GM23338 (cell line): ENCODE results near the gene MCM9. TPM values are rescaled to one million over a fixed set of nuclear protein-coding genes. Genes with fewer than 3 reads are reported as not detected.
"Not testable (repeated sequence)": the region's sequence is repeated elsewhere in the genome, so short reads cannot be mapped to it uniquely, and the experiment has no call there.

ENCODE experiments used
- ATAC-seq: fragments of 200-7000 bp; cut with Tn5 transposase; 3 replicates; pipeline ENCODE4 v1.9.1; 2020
- DNase-seq: peaks from one replicate; pipeline ENCODE4 v3.0.0-alpha.2; 2015; ENCODE audit warnings: low spot score
- H2AFZ ChIP-seq: fragments of 200-600 bp; sonication (generic); 2 replicates; pipeline ENCODE4 v1.8.0; 2016; ENCODE audit warnings: antibody characterized with exemption, mild to moderate bottlenecking, moderate library complexity
- H3F3A ChIP-seq: fragments of 200-600 bp; sonication (generic); replicated peaks from 2 replicates; pipeline ENCODE4 v1.8.0; 2017; ENCODE audit warnings: antibody characterized with exemption, mixed run types, low read depth
- H3K27ac ChIP-seq: fragments of 200-600 bp; sonication (generic); 2 replicates; pipeline ENCODE4 v1.6.1; 2016; ENCODE audit warnings: low read depth
- H3K27me3 ChIP-seq: fragments of 200-600 bp; sonication (generic); 2 replicates; pipeline ENCODE4 v1.8.0; 2016; ENCODE audit warnings: mild to moderate bottlenecking, mixed run types, moderate library complexity; ENCODE audit not compliant: insufficient read depth
- H3K36me3 ChIP-seq: fragments of 200-600 bp; sonication (generic); 2 replicates; pipeline ENCODE4 v1.8.0; 2016; ENCODE audit warnings: mild to moderate bottlenecking; ENCODE audit not compliant: insufficient read depth
- H3K4me1 ChIP-seq: fragments of 200-600 bp; sonication (generic); 2 replicates; pipeline ENCODE4 v1.8.0; 2016; ENCODE audit warnings: mild to moderate bottlenecking, moderate library complexity; ENCODE audit not compliant: insufficient read depth
- H3K4me2 ChIP-seq: fragments of 200-600 bp; sonication (generic); 2 replicates; pipeline ENCODE4 v1.7.1; 2017; ENCODE audit warnings: mixed run types
- H3K4me3 ChIP-seq: fragments of 200-600 bp; sonication (generic); 2 replicates; pipeline ENCODE4 v1.6.1; 2016; ENCODE audit warnings: mixed run types
- H3K79me2 ChIP-seq: fragments of 200-600 bp; sonication (generic); replicated peaks from 2 replicates; pipeline ENCODE4 v1.8.0; 2017; ENCODE audit warnings: mild to moderate bottlenecking; ENCODE audit not compliant: insufficient read depth
- H3K9me2 ChIP-seq: fragments of 200-600 bp; sonication (generic); 2 replicates; pipeline ENCODE4 v1.8.0; 2017; ENCODE audit not compliant: insufficient read depth
- H4K20me1 ChIP-seq: fragments of 200-600 bp; sonication (generic); replicated peaks from 2 replicates; pipeline ENCODE4 v1.8.0; 2017; ENCODE audit warnings: mild to moderate bottlenecking; ENCODE audit not compliant: insufficient read depth
- H3K27ac Mint-ChIP-seq: 2 replicates; pipeline ENCODE4 v1.8.0; 2020; ENCODE audit warnings: inconsistent platforms, mild to moderate bottlenecking, moderate library complexity, mixed read lengths
- H3K27me3 Mint-ChIP-seq: 3 replicates; pipeline ENCODE4 v1.8.0; 2022; ENCODE audit warnings: low read depth, mild to moderate bottlenecking, moderate library complexity, mixed read lengths, inconsistent platforms; ENCODE audit not compliant: insufficient read depth, poor library complexity
- H3K36me3 Mint-ChIP-seq: 3 replicates; pipeline ENCODE4 v1.8.0; 2021; ENCODE audit warnings: low read depth, mild to moderate bottlenecking, inconsistent platforms, moderate library complexity, mixed read lengths
- H3K4me1 Mint-ChIP-seq: 3 replicates; pipeline ENCODE4 v1.8.0; 2020; ENCODE audit warnings: mild to moderate bottlenecking, inconsistent platforms, mixed read lengths
- H3K4me3 Mint-ChIP-seq: 3 replicates; pipeline ENCODE4 v1.8.0; 2021; ENCODE audit warnings: moderate library complexity, mild to moderate bottlenecking, inconsistent platforms, mixed read lengths
- H3K9me3 Mint-ChIP-seq: 3 replicates; pipeline ENCODE4 v1.8.0; 2020; ENCODE audit warnings: moderate library complexity, mild to moderate bottlenecking, inconsistent platforms, mixed read lengths
- CREB1 ChIP-seq: fragments of 250-450 bp; sonication (Bioruptor Pico); IDR thresholded peaks from 2 replicates; pipeline ENCODE4 v1.5.0; 2020; ENCODE audit warnings: low read depth, mild to moderate bottlenecking, moderate library complexity
- CTCF ChIP-seq, 2 experiments: fragments of 200-600 bp in 1 of 2; sonication (generic) in 1 of 2; conservative IDR thresholded peaks; 2 replicates each; pipeline versions ENCODE4 v1.5.1 to v1.6.1; 2016 to 2017; ENCODE audit warnings: antibody characterized with exemption in 2 of 2, low read depth in 2 of 2, mild to moderate bottlenecking in 2 of 2, moderate library complexity in 1 of 2
- ETS1 ChIP-seq: IDR thresholded peaks from 2 replicates; pipeline ENCODE4 v1.6.1; 2016; ENCODE audit warnings: antibody characterized with exemption
- EZH2 ChIP-seq: fragments of 200-600 bp; sonication (generic); IDR thresholded peaks from one replicate; pipeline ENCODE4 v1.8.0; 2017; ENCODE audit warnings: antibody characterized with exemption, mild to moderate bottlenecking, low read depth; ENCODE audit not compliant: unreplicated experiment
- EZH2phosphoT487 ChIP-seq: fragments of 200-600 bp; sonication (generic); IDR thresholded peaks from one replicate; pipeline ENCODE4 v1.8.1; 2018; ENCODE audit warnings: antibody characterized with exemption; ENCODE audit not compliant: unreplicated experiment
- JUNB ChIP-seq: IDR thresholded peaks from one replicate; pipeline ENCODE4 v1.6.1; 2016; ENCODE audit warnings: antibody characterized with exemption; ENCODE audit not compliant: unreplicated experiment
- NANOG ChIP-seq: IDR thresholded peaks from 2 replicates; pipeline ENCODE4 v1.6.1; 2016; ENCODE audit warnings: antibody characterized with exemption, borderline replicate concordance
- POLR2AphosphoS5 ChIP-seq: IDR thresholded peaks from 2 replicates; pipeline ENCODE4 v1.6.1; 2016; ENCODE audit warnings: antibody characterized with exemption, low read depth
- STAT1 ChIP-seq: IDR thresholded peaks from one replicate; pipeline ENCODE4 v1.6.1; 2016; ENCODE audit warnings: antibody characterized with exemption; ENCODE audit not compliant: unreplicated experiment
- ZNF114 ChIP-seq: fragments of 250-450 bp; sonication (Bioruptor Pico); IDR thresholded peaks from 2 replicates; pipeline ENCODE4 v1.5.0; 2020; ENCODE audit warnings: mild to moderate bottlenecking, moderate library complexity
- ZNF331 ChIP-seq: fragments of 250-450 bp; sonication (Bioruptor Pico); IDR thresholded peaks from 2 replicates; pipeline ENCODE4 v1.5.0; 2020; ENCODE audit warnings: low read depth, mild to moderate bottlenecking, moderate library complexity
- ZNF462 ChIP-seq: fragments of 250-450 bp; sonication (Bioruptor Pico); IDR thresholded peaks from 2 replicates; pipeline ENCODE4 v1.5.0; 2020; ENCODE audit warnings: mild to moderate bottlenecking, moderate library complexity
- polyA plus RNA-seq: library from polyadenylated mRNA; unstranded; fragments of >200 nt; fragmentation: Nextera tagmentation; extraction: Ambion mirVana; gene quantifications from 2 replicates; pipeline ENCODE4 v1.2.1, GENCODE V29; 2016
- total RNA-seq: library from RNA; depleted of rRNA; stranded (reverse); fragments of >200 nt; shearing (Covaris generic); gene quantifications from 2 replicates; pipeline ENCODE4 v1.2.3, GENCODE V29; 2014

Gene MCM9
- total and polyA plus RNA-seq, 2 experiments from 2014 or later: 14.9 to 16.6 TPM

- not testable (repeated sequence) for H3K4me1 ChIP-seq, H3K36me3 Mint-ChIP-seq, H3K4me3 ChIP-seq, H2AFZ ChIP-seq, H3K27ac ChIP-seq, H3K4me1 Mint-ChIP-seq, H3K27me3 Mint-ChIP-seq, H3K27me3 ChIP-seq, H3K27ac Mint-ChIP-seq, H3K9me2 ChIP-seq, DNase-seq, H3K9me3 Mint-ChIP-seq, H3K4me2 ChIP-seq, H3F3A ChIP-seq, ATAC-seq, H3K79me2 ChIP-seq, H3K36me3 ChIP-seq, H4K20me1 ChIP-seq, H3K4me3 Mint-ChIP-seq
Observed at GRCh38 chr6:118765316-118765715, 169.6 kb downstream of the MCM9 start.

GRCh38 chr6:118764766-118765165 is 170.2 kb downstream of the MCM9 start:
- H3F3A ChIP-seq: no peaks in the 10 kb centered on the region
- DNase-seq (no peak), ATAC-seq (no peak)
- Mint-ChIP-seq H3K9me3 (no peaks in the 10 kb centered on the region), H3K27me3 (peaks cover 3% of the 10 kb centered on the region), H3K4me3 (no peak overlapping the region), H3K36me3 (no peaks in the 10 kb centered on the region), H3K27ac (no peak overlapping the region), H3K4me1 (peaks cover 6% of the 10 kb centered on the region)
- H4K20me1 ChIP-seq: no peaks in the 10 kb centered on the region
- no peaks in the 10 kb centered on the region for H3K36me3 ChIP-seq
- H3K4me1 ChIP-seq: 0 out of 2 replicates have a peak, but pooled peaks cover 7% of the 10 kb centered on the region
- H2AFZ ChIP-seq: no peak overlapping the region
- H3K27ac ChIP-seq: no peak overlapping the region
- peaks cover 7% of the 10 kb centered on the region; the same call in 1 of the 2 replicates for H3K9me2 ChIP-seq
- no peak overlapping the region for H3K4me3 ChIP-seq
- no peaks in the 10 kb centered on the region for H3K27me3 ChIP-seq
- H3K4me2 ChIP-seq: no peak overlapping the region
- H3K79me2 ChIP-seq: no peaks in the 10 kb centered on the region
- no peak for TF ChIP-seq ETS1
- no peak for TF ChIP-seq POLR2AphosphoS5
- no peak for TF ChIP-seq NANOG
- no peak for TF ChIP-seq ZNF114
- no peak for TF ChIP-seq EZH2phosphoT487
- TF ChIP-seq JUNB: no peak
- TF ChIP-seq ZNF331 (CRISPR knock-in tag): no peak
- TF ChIP-seq EZH2: no peak
- TF ChIP-seq ZNF462 (CRISPR knock-in tag): no peak
- no peak for TF ChIP-seq CTCF (conservative IDR thresholded peaks at IDR 0.05; ENCODE audit: low read depth in 2 of 2)
- TF ChIP-seq CREB1 (CRISPR knock-in tag): no peak
- TF ChIP-seq STAT1: no peak
